ENCODE data around the gene OR13J1.

- TF ChIP-seq CTCF (IDR thresholded peaks at IDR 0.05) = no peak
- TF ChIP-seq POLR2A (IDR thresholded peaks at IDR 0.05) = no peak
- no peak for TF ChIP-seq EP300 (IDR thresholded peaks at IDR 0.05)
Measured at GRCh38 chr9:35856206-35856605, 14.0 kb downstream of the OR13J1 start.
